Umbilical cord (tissue), 2 donors: ENCODE data around the gene AKAP12. TPM values are rescaled to one million over a fixed set of nuclear protein-coding genes. Genes with fewer than 3 reads are reported as not detected.
"Not testable (repeated sequence)": the region's sequence is repeated elsewhere in the genome, so short reads cannot be mapped to it uniquely, and the experiment has no call there.

Experiments
- DNase-seq: peaks from one replicate; pipeline ENCODE4 v3.0.0-alpha.2; 2015; ENCODE audit warnings: low spot score
- total RNA-seq: library from RNA; depleted of rRNA; stranded (reverse); fragments of >200 nt; gene quantifications from one replicate; pipeline ENCODE4 v1.2.3, GENCODE V29; 2014; ENCODE audit warnings: low replicate concordance; ENCODE audit not compliant: insufficient read depth

The AKAP12 gene
- total RNA-seq, 1 donor from 2014 or later = 161 TPM

GRCh38 chr6:151379933-151380847, 140.4 kb downstream of the AKAP12 start:
- no peak for DNase-seq

- no peak for DNase-seq
Observed at GRCh38 chr6:151380848-151381205, 141.1 kb downstream of the AKAP12 start.

GRCh38 chr6:151381722-151382121, 142.0 kb downstream of the AKAP12 start:
- no peak for DNase-seq

GRCh38 chr6:151382631-151383030, 142.9 kb downstream of the AKAP12 start:
- DNase-seq = not testable (repeated sequence)

- DNase-seq = no peak
Observed at GRCh38 chr6:151384151-151384550, 144.4 kb downstream of the AKAP12 start.

GRCh38 chr6:151385177-151385576, 145.4 kb downstream of the AKAP12 start:
- no peak for DNase-seq

- DNase-seq = no peak
Observed at GRCh38 chr6:151387175-151387970, 147.6 kb downstream of the AKAP12 start.

GRCh38 chr6:151388236-151388635, 148.5 kb downstream of the AKAP12 start:
- no peak for DNase-seq

GRCh38 chr6:151388997-151389617, 149.3 kb downstream of the AKAP12 start:
- DNase-seq = no peak

- peak; percentile 70 for DNase-seq
Observed at GRCh38 chr6:151389618-151390275, 150.0 kb downstream of the AKAP12 start.

- DNase-seq = peak; percentile 100
Observed at GRCh38 chr6:151390276-151390850, 150.6 kb downstream of the AKAP12 start.

GRCh38 chr6:151390851-151391470, 151.2 kb downstream of the AKAP12 start:
- peak; percentile 72 for DNase-seq

GRCh38 chr6:151391471-151392413, 152.0 kb downstream of the AKAP12 start, which contains the start of gene ZBTB2:
TSS of gene ZBTB2 (minus strand) at chr6:151391559. CDS start at chr6:151373637, 17,922 bp downstream.
- peak; percentile 79 for DNase-seq

GRCh38 chr6:151392427-151392826, 152.7 kb downstream of the AKAP12 start:
- no peak for DNase-seq

GRCh38 chr6:151393410-151393809, 153.6 kb downstream of the AKAP12 start:
- DNase-seq = no peak

GRCh38 chr6:151399679-151400078, 159.9 kb downstream of the AKAP12 start:
- no peak for DNase-seq

- DNase-seq = no peak
Observed at GRCh38 chr6:151400473-151400872, 160.7 kb downstream of the AKAP12 start.

- no peak for DNase-seq
Observed at GRCh38 chr6:151402228-151402627, 162.5 kb downstream of the AKAP12 start.

GRCh38 chr6:151403919-151404308, 164.1 kb downstream of the AKAP12 start:
- no peak for DNase-seq
